B cell (primary cell): Measurements from ENCODE around the gene CDC42BPG.

Experiments used
- CTCF ChIP-seq: fragments of 200-600 bp; IDR thresholded peaks from one replicate; pipeline ENCODE4 v1.8.0; 2022; ENCODE audit warnings: antibody characterized with exemption, mild to moderate bottlenecking
- EZH2 ChIP-seq: IDR thresholded peaks from 2 replicates; pipeline ENCODE4 v1.6.1; 2012; ENCODE audit warnings: borderline replicate concordance, low read depth, mild to moderate bottlenecking, moderate library complexity, low read length; ENCODE audit not compliant: insufficient read depth, poor library complexity, severe bottlenecking

GRCh38 chr11:64814712-64815187, 29.7 kb downstream of the CDC42BPG start:
- TF ChIP-seq CTCF (no peak), EZH2 (no peak)
